ENCODE measurements around the gene RPS6KC1. TPM values are rescaled to one million over a fixed set of nuclear protein-coding genes. Genes with fewer than 3 reads are reported as not detected.

RPS6KC1 gene
- total RNA-seq, 1 donor: 35.1 TPM

DNA sequence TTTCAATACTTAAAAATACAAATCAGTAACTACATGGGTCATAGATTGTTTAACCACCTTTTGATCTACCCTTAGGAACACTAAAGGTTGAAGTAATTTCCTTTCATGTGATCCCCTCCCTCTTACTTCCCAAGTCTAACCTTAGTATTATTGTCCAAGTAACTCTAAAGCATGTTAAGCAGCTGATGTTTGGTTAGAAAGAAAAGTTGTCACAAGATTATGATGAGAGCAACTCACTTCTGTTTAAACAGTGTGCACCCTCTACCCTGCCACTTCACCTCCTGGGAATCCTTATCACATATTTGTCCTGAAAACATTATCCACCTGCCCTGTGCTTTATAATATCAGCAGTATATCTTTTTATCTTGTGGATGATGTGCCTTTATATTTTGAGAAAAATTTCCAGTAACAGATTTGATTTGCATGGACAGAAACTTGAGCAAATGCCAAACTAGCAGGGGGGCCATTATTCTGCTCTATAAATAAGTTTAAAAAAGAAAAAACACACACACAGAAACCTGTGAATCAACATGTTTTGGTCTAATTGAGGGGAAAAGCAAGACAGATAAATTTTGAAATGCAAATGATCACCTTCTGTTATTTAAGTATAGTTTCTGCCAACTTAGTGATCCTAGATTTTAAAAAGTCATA, 194.3 kb downstream of the RPS6KC1 start:
- Histone ChIP-seq H3K79me2 (ENCODE audit: insufficient read depth, low read length) (no peaks in the 10 kb centered on the region), H3K4me3 (ENCODE audit: insufficient read depth, low read length) (no peak overlapping the region), H3K36me3 (ENCODE audit: insufficient read depth, low read length) (peaks cover 27% of the 10 kb centered on the region), H4K20me1 (ENCODE audit: insufficient read depth, low read length) (no peaks in the 10 kb centered on the region), H3K4me2 (ENCODE audit: insufficient read depth, low read length) (no peak overlapping the region), H3K9me3 (ENCODE audit: low read depth, low read length) (no peaks in the 10 kb centered on the region), H2AFZ (ENCODE audit: low read length) (no peak overlapping the region), H3K4me1 (ENCODE audit: insufficient read depth, low read length) (no peaks in the 10 kb centered on the region), H3K27ac (ENCODE audit: low read depth, low read length) (no peak overlapping the region), H3K27me3 (ENCODE audit: insufficient read depth, low read length) (no peaks in the 10 kb centered on the region)
- TF ChIP-seq, protein P1, sequence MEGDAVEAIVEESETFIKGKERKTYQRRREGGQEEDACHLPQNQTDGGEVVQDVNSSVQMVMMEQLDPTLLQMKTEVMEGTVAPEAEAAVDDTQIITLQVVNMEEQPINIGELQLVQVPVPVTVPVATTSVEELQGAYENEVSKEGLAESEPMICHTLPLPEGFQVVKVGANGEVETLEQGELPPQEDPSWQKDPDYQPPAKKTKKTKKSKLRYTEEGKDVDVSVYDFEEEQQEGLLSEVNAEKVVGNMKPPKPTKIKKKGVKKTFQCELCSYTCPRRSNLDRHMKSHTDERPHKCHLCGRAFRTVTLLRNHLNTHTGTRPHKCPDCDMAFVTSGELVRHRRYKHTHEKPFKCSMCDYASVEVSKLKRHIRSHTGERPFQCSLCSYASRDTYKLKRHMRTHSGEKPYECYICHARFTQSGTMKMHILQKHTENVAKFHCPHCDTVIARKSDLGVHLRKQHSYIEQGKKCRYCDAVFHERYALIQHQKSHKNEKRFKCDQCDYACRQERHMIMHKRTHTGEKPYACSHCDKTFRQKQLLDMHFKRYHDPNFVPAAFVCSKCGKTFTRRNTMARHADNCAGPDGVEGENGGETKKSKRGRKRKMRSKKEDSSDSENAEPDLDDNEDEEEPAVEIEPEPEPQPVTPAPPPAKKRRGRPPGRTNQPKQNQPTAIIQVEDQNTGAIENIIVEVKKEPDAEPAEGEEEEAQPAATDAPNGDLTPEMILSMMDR (IDR thresholded peaks at IDR 0.05; ENCODE audit: extremely low read depth, low read depth, low read length): no peak
- DNase-seq (ENCODE audit: insufficient read length, low spot score, missing footprints): no peak

- Histone ChIP-seq H2AFZ (ENCODE audit: low read length) (no peak overlapping the region), H3K4me3 (ENCODE audit: insufficient read depth, low read length) (no peak overlapping the region), H3K79me2 (ENCODE audit: insufficient read depth, low read length) (no peaks in the 10 kb centered on the region), H3K4me2 (ENCODE audit: insufficient read depth, low read length) (no peak overlapping the region), H3K4me1 (ENCODE audit: insufficient read depth, low read length) (no peaks in the 10 kb centered on the region), H3K27me3 (ENCODE audit: insufficient read depth, low read length) (no peaks in the 10 kb centered on the region), H3K27ac (ENCODE audit: low read depth, low read length) (no peak overlapping the region), H3K9me3 (ENCODE audit: low read depth, low read length) (no peaks in the 10 kb centered on the region), H3K36me3 (ENCODE audit: insufficient read depth, low read length) (peaks cover 14% of the 10 kb centered on the region), H4K20me1 (ENCODE audit: insufficient read depth, low read length) (no peaks in the 10 kb centered on the region)
- DNase-seq (ENCODE audit: insufficient read length, low spot score, missing footprints): no peak
- TF ChIP-seq, protein P1 (IDR thresholded peaks at IDR 0.05; ENCODE audit: extremely low read depth, low read depth, low read length): no peak
Measured at GRCh38 chr1:213247038-213247437, 196.0 kb downstream of the RPS6KC1 start.

DNA sequence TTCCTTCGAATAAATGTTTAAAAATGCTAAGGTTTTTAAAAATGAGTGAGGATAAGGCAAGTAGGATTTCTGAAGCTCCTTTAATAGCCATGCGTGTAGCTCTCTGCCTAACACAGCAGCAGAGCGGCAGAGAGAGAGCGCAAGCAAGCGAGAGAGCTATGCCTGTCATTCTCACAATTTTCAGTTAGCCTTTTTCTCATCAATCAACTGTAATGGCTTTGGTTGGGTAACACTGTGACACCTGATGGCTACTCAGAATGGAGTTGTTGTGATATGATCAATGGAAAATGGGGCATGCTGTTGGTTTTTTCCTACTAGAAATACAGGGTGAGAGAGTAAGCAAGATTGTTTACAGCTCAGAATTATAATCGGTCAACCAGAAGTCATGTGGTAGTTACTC, 198.4 kb downstream of the RPS6KC1 start:
- Histone ChIP-seq H2AFZ (ENCODE audit: low read length) (no peak overlapping the region), H3K27me3 (ENCODE audit: insufficient read depth, low read length) (no peaks in the 10 kb centered on the region), H3K4me2 (ENCODE audit: insufficient read depth, low read length) (no peak overlapping the region), H3K4me3 (ENCODE audit: insufficient read depth, low read length) (no peak overlapping the region), H3K79me2 (ENCODE audit: insufficient read depth, low read length) (no peaks in the 10 kb centered on the region), H3K4me1 (ENCODE audit: insufficient read depth, low read length) (no peaks in the 10 kb centered on the region), H4K20me1 (ENCODE audit: insufficient read depth, low read length) (no peaks in the 10 kb centered on the region), H3K9me3 (ENCODE audit: low read depth, low read length) (no peaks in the 10 kb centered on the region), H3K27ac (ENCODE audit: low read depth, low read length) (no peak overlapping the region), H3K36me3 (ENCODE audit: insufficient read depth, low read length) (peaks cover 9% of the 10 kb centered on the region)
- DNase-seq (ENCODE audit: insufficient read length, low spot score, missing footprints): no peak
- TF ChIP-seq, protein P1 (IDR thresholded peaks at IDR 0.05; ENCODE audit: extremely low read depth, low read depth, low read length): no peak

- Histone ChIP-seq H2AFZ (ENCODE audit: low read length) (no peak overlapping the region), H3K79me2 (ENCODE audit: insufficient read depth, low read length) (no peaks in the 10 kb centered on the region), H3K27me3 (ENCODE audit: insufficient read depth, low read length) (no peaks in the 10 kb centered on the region), H3K4me1 (ENCODE audit: insufficient read depth, low read length) (no peaks in the 10 kb centered on the region), H3K27ac (ENCODE audit: low read depth, low read length) (no peak overlapping the region), H3K4me3 (ENCODE audit: insufficient read depth, low read length) (no peak overlapping the region), H3K36me3 (ENCODE audit: insufficient read depth, low read length) (peaks cover 9% of the 10 kb centered on the region), H3K9me3 (ENCODE audit: low read depth, low read length) (no peaks in the 10 kb centered on the region), H4K20me1 (ENCODE audit: insufficient read depth, low read length) (no peaks in the 10 kb centered on the region), H3K4me2 (ENCODE audit: insufficient read depth, low read length) (no peak overlapping the region)
- TF ChIP-seq, protein P1 (IDR thresholded peaks at IDR 0.05; ENCODE audit: extremely low read depth, low read depth, low read length): no peak
- DNase-seq (ENCODE audit: insufficient read length, low spot score, missing footprints): no peak
Measured at GRCh38 chr1:213250041-213250440, 199.0 kb downstream of the RPS6KC1 start.

Measured in osteoblast (primary cell).